HTERT RPE-1 (cell line): ENCODE measurements around the gene ITIH5.
"Not testable (repeated sequence)": the region's sequence is repeated elsewhere in the genome, so short reads cannot be mapped to it uniquely, and the experiment has no call there.

Experiments used
- in situ Hi-C: fragments of 300-500 bp; cut with MboI; formaldehyde crosslinking; loops from 4 replicates; pipeline ENCODE4 v1.14.3; 2020; ENCODE audit warnings: low sequenced_read_pairs

The ITIH5 gene

GRCh38 chr10:7689591-7689990 lies 22.8 kb upstream of the ITIH5 start:
- in situ Hi-C loops: no loop called here

GRCh38 chr10:7687228-7687907 lies 20.6 kb upstream of the ITIH5 start:
- in situ Hi-C loops: no loop called here

- in situ Hi-C loops: no loop called here
Measured at GRCh38 chr10:7686351-7687171, 19.8 kb upstream of the ITIH5 start.

- in situ Hi-C loops: not testable (repeated sequence)
Measured at GRCh38 chr10:7680078-7680477, 13.3 kb upstream of the ITIH5 start.

GRCh38 chr10:7679256-7679655 lies 12.5 kb upstream of the ITIH5 start:
- in situ Hi-C loops: no loop called here

GRCh38 chr10:7672341-7673134 lies 5.8 kb upstream of the ITIH5 start:
- in situ Hi-C loops: no loop called here

GRCh38 chr10:7670157-7670556 lies 3.4 kb upstream of the ITIH5 start:
- in situ Hi-C loops: no loop called here

- in situ Hi-C loops: no loop called here
Measured at GRCh38 chr10:7667262-7668141, 736 bp upstream of the ITIH5 start.

GRCh38 chr10:7665767-7666166 lies 999 bp downstream of the ITIH5 start:
- in situ Hi-C loops: no loop called here

- in situ Hi-C loops: no loop called here
Measured at GRCh38 chr10:7664707-7665106, 2.1 kb downstream of the ITIH5 start.

GRCh38 chr10:7662522-7662921 lies 4.2 kb downstream of the ITIH5 start:
- in situ Hi-C loops: no loop called here

- in situ Hi-C loops: no loop called here
Measured at GRCh38 chr10:7659560-7659959, 7.2 kb downstream of the ITIH5 start.

- in situ Hi-C loops: no loop called here
Measured at GRCh38 chr10:7657552-7657951, 9.2 kb downstream of the ITIH5 start.

- in situ Hi-C loops: not testable (repeated sequence)
Measured at GRCh38 chr10:7657079-7657478, 9.7 kb downstream of the ITIH5 start.

- in situ Hi-C loops: no loop called here
Measured at GRCh38 chr10:7651853-7652470, 14.8 kb downstream of the ITIH5 start.

- in situ Hi-C loops: no loop called here
Measured at GRCh38 chr10:7649673-7650300, 17.0 kb downstream of the ITIH5 start.

- in situ Hi-C loops: no loop called here
Measured at GRCh38 chr10:7647062-7647664, 19.6 kb downstream of the ITIH5 start.

- in situ Hi-C loops: no loop called here
Measured at GRCh38 chr10:7642491-7643011, 24.2 kb downstream of the ITIH5 start.
